Posterior vena cava (tissue), 2 donors: ENCODE data around the gene NFATC2. TPM values are rescaled to one million over a fixed set of nuclear protein-coding genes. Genes with fewer than 3 reads are reported as not detected.

Experiments
- DNase-seq: peaks from one replicate; pipeline ENCODE4 v3.0.0-alpha.2; 2020; ENCODE audit warnings: low spot score
- intact Hi-C, 2 donors: fragments of 100-400 bp; cut with DNase I; formaldehyde crosslinking; loops; one replicate each; pipeline versions ENCODE4 v1.14.1 to v1.14.2; 2022 to 2023
- total RNA-seq, 2 donors: library from RNA; stranded (reverse); fragmentation: NEBNext Ultra II Directional; extraction: Animal tissue kit (Norgen Biotek cat#: 25700); gene quantifications; one replicate each; pipeline ENCODE4 v1.2.1, GENCODE V29; 2021
- donor health status: DM: yes; HTN: yes; CAD: no.
- donor health status: DM: yes; HTN: yes; CAD: no.

NFATC2 gene
- total RNA-seq, 2 donors from 2014 or later: 4.4 to 11.8 TPM

DNA sequence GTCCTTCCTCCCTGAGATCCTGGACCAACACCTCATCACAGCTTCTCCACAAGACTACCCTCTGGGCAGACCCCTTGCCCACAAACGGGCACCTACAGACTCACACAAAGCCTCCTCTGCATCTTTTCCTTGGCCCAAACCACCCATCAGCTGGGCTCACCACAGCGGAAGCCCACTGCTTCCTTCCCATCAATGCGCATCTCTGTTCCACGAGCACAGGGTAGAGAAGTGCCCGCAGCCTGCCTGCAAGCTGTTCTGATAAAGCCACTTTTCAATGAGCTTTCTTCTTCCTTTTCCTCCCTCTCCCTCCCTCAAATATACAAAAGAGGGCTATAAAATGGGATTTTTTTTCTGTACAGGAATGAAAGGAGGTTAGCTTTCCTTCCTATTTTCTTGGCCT, 111.2 kb downstream of the NFATC2 start:
- DNase-seq: no peak
- intact Hi-C loops: no loop called here

DNA sequence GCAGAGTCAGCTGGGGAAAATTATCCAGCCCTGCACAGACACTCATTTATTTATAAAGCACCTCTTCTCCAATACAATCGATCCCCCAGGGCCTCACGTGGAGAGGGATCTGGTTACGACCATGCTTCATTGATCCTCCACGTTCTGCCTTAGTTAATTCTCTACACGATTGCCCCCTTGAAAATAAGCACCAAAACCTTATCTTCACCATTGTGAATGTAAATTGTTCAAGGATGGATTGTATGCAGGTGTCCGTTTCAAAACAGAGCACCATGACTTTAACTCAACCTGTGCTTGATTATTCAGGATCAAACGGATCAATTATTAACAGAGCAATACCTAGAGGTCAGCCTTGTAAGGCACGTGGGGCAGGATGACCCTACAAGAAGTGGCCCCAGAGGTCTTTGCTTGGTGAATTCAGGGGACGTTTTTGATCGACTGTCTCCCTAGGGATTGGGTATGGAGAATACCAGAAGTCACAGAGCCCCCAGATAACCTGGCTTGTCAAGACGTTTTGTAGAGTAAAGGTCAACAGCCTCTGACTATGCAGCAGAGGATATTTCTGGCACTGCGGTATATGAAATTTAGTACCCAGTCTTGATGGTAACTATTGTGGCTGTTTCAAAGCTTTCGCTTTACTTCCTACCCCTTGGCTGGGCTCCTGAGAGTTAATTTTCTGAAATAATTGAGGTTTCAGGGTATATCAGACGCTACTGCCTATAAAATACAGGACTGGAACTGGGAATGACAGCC, 112.1 kb downstream of the NFATC2 start:
- DNase-seq: no peak
- intact Hi-C loops: no loop called here

DNA sequence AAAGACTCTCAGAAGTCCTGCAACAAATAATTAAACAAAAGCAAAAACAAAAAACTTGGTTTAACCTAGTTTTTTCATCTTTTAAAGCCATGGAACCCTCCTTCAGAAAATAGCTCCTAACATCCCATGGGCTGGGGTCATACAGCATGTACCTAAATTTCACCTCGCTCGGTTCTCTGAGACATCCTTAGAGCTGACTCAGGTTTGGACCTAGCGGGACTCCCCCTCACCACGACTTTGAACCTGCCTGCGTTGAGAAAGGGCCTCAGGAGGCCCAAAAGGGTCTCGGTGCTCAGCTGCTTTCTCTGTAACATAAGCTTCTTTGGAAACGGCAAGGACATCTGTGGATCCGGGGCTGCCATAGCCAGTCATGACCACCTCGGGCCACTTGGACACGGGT, 112.8 kb downstream of the NFATC2 start:
- intact Hi-C loops: no loop called here
- no peak for DNase-seq

DNA sequence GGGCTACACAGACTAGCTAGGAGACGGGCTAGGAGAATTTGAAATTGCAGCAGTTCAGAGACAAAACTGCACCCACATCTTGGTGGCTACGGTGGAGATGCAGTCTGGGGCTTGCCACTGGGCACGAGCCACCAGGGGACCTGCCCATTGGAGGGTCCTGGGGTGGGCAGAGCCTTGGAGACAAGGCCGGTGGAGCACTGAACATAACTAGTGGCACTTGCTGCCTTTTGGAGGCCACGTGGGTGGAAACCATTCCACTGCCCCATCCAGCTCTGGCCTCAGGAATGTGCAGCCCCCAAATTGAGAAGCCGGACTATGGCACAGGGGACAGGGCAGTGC, 113.4 kb downstream of the NFATC2 start:
- intact Hi-C loops: no loop called here
- no peak for DNase-seq

DNA sequence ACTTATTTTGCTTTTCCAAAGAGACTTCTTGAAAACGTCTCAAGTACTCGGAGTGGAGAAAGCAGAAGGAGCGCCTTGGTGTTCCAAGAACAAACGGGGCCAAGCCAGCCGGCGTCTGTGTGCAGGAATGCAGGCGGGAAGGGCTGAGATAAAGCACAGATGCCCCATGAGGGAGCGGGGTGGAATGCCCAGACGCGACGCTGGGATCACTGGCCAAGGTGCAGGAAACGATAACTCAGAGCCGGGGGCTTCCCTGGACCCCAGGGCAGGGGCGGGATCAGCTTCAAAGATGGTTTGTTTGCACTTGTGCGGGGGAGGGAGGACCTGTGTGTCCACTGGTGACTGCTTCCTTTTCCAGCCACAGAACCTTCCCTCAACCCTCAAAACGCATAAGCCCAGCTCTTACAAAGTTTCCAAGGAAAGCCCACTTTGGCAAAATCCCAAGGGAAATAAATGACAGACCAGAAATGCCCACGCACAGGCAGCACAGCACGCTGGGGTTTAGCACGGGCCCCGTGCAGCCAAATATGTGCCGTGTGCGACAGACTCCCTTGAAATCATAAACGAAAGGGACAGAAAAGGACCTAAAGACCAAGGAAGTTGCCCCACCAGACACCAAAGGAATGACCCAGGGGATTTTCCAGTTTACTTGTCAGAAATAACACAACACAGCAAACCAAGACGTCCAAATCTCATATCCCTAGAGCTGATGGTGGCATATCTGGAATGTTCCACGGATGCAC, 113.9 kb downstream of the NFATC2 start:
- no peak for DNase-seq

DNA sequence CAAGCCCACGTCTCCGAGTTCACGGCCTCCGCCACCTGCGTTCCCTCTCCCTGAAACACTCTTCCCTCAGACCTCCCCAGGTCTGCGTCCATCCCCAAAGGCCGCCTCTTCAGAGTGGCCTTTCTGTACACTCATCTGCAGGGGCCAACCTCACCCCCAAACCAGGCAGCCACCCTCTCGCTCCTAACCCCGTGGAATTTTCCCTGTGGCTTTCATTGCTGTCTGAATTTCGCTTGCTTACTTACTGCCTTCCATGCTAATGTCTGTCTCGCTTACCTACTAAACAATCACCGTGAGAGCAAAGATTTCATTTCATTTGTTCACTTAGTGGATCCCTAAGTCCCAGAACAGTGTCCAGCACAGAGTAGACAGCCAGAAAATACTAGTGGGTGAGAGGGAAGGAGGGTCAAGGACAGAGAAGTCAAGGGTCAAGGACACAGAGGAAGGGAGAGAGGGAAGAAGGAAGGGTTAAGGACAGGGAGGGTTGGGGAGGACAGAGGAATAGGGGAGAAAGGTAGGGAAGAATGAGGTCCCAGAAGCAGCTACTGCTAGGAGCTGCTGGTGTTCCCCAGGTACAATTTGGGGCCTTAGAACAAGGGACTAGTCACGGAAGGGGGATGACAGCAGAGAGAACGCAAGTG, 114.7 kb downstream of the NFATC2 start:
- intact Hi-C loops: no loop called here

More for the DNA sequence above, 113.9 kb downstream of the NFATC2 start:
- intact Hi-C loops: no loop called here

DNA sequence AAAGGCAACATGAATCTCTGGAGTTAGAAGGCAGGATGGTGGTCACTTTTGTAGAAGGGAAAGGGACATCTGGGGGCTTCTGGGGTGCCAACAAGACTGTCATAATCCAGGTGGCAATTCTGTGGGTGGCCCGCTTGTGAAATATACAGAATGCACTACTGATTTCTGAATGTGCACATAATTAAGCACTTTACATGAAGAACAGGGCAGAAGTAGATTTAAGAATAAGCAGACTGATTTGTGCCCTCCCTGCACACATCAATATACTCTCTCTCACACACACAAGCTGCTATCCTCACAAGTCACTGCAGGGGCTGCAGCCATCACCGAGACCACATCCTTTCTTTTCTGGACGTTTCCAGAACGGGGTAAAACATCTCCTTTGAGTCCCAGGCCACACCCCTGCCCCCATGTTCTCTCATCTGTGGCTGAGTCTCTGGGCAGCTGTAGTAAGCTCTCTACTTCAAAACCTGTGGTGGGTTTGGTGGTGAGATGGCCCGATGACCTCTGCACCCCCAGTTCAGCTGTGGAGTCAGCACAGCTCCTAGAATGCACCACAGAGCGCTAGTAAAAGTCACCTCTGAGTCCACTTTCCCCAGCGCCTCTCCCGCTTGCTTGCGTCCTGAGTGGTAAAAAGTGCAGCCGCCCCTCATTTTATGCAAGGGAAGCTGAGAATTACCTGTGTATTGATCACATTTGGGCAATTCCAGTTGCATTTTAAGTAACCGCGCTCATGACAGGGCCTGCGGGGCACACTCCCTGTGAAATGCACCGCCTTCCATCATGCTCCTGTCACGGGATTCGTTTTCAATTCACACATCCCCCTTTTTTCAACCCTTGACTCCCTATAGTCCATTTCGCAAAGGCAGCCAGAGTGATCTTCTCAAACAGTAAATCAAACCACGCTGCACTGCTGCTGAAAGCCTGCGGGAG, 115.5 kb downstream of the NFATC2 start:
- DNase-seq: no peak
- intact Hi-C loops: no loop called here

More for the DNA sequence above, 114.7 kb downstream of the NFATC2 start:
- DNase-seq: no peak

DNA sequence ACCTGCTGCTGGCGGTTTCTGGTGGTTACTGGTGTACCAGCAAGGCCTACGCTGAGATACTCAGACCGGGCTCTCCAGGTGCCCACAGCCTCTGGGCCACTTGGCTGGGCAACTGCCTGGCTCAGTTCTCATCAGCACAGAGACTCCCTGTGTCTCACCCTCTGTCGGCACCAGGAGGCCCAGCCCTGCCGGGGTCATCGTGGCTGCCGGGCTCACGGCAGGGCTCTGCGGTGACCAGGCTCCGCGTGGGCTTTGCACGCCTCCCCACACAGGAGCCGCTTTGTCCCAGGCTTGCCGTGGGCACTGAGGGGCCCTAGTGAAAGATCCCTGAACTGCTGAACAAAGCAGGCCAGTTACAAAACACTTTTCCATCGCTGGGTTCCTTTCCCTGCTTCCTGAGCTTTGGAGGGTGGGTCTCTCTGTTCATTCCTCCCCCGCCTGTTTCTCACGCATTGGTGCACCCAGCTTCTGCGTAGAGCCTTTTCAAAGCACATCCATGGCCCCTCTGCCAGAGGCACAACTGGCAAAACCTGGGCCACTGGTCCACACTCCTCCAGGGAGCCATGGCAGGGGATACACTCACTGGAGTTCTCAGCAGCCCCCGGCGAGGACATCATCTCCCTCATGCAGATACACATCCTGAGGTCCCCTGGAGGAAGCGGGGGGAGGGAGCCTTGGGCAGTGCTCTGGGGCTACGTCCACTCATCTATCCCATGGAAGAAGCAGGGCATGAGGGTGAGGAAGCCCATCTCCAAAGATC, 117.0 kb downstream of the NFATC2 start:
- no peak for DNase-seq

DNA sequence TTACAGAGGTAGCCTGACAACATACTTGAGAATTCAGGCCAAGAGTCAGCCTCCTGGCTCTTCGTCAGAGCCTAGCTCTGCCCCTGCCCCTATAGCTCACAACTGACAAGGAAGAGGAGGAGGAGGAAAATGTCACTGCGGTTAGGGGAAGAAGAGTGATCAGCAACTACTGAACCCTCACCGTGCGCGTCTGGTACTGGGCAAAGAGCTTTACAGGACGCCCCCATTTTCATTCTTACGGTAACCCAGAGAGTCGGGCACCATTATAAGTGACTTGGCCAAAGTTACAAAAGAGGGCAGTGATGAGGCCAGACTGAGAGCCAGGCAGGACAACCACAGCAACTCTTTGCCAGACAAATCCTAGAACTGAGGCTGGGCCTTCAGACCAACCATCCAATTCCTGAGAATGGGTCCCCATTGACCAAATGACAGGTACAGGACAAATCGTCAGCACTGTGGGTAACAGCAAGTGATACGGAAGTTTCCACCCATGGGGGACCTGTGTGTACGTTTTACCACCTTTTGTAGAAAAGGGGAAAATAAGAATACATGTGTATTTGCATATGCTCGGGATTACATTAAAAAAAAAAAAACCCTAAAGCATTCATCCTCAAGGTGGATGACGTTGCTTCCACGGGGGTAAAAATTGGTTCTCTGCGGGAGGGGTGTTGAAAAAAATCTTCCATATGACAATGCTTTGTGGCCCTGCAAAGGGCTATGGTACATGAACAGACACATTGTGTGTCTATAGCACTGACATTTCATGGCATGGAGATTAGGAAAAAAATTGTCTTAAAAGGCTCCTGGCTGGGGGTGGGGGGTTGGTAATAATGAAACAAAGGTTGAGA, 118.0 kb downstream of the NFATC2 start:
- no peak for DNase-seq
- intact Hi-C loops: no loop called here

More for the DNA sequence above, 117.0 kb downstream of the NFATC2 start:
- intact Hi-C loops: no loop called here

DNA sequence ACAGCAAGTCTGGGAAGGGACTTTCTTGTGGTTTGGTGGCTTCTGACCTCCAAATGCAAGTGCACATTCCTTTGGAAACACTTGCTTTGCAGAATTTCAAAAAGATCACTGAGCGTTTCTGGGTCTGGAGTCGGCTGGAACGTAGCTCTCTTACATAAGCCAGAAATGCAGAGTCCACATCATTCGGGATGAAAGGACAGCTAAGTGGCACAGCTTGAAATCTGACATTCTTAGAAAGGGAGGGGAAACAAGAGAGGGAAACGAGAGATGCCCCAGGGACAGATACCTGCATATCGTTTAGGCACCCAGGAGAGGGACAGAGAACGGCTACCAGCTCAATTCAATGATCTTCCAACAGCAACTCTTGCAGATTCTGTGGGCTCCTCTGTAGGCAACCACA, 118.7 kb downstream of the NFATC2 start:
- intact Hi-C loops: no loop called here
- no peak for DNase-seq

DNA sequence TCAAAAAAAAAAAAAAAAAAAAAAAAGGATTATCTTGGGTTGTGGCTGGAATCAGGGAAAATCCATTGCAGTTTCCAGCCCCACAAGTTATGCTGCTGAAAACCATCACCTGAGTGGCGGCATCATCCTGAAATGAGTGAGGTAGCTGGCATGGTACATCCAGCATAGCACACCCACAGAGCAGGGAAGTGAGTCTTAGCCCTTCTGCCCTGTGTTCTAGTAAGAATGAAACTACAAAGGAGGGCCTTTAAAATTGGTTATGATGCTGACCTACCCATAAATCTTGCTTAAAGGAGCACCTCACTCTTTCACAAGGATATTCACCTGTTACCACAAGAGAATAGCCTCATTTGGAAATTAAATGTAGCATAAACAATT, 119.2 kb downstream of the NFATC2 start:
- intact Hi-C loops: no loop called here
- DNase-seq: no peak

DNA sequence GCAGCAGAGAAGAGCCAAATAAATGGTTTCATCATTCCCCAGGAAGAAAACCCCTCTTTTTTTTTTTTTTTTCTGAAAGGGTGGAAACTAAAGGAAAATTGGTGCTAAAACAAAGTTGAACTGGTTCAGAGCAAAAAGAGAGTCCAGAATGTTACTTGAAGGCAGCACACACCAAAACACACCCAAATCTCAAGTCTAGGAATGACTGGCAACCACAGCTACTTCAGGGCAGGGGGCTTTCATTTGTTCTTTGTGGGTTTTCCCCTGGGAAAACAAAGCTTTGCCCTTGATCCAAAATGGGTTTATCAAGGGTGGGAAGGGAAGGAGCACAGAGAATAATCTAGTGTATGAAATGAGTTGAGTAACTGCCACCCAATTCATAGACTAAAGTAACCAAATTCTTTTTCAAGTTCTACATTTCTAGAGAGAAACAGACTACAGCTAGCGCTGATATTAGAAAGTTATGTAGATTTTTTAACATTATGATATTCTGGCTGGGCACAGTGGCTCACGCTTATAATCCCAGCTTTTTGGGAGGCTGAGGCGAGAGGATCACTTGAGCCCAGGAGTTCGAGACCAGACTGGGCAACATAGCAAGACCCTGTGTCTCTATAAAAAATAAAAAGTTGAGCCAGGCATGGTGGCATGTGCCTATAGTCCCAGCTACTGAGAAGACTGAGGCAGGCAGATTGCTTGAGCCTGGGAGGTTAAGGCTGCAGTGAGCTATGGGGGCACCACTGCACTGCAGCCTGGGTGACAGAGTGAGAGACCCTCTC, 119.8 kb downstream of the NFATC2 start:
- intact Hi-C loops: no loop called here
- no peak for DNase-seq

DNA sequence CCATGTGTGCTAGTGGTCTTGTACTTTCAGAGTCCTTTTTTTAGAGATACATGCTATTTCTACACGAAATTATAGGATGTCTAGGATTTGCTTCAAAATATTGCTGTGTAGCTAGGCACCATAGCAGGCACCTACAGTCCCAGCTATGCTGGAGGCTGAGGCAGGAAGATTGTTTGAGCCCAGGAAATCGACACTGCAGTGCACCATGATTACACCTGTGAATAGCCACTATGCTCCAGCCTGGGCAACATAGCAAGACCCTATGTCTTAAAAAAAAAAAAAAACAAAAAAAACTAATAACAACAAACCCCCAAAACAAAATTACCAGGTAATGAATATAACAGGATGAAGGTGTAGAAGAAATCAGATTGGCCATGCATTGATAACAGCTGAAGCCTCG, 121.7 kb downstream of the NFATC2 start:
- intact Hi-C loops: no loop called here
- DNase-seq: no peak

DNA sequence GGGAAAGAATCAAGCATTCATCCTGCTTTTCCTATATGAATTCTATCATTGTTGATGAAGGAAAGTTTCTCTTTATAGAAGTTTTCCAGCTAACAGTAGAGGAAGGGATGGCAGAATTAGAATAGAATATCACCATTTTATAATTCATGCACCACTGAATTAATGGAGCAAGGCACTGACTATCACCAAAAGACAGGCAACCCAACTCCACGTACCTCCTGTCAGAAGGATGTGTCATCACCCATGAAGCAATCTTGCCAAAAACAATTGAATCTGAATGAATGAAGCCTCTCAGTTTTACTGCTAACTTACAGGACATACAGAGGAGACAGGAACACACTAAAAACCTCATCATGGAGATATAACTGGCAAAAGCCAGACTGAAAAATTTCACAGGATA, 122.4 kb downstream of the NFATC2 start:
- intact Hi-C loops: no loop called here
- DNase-seq: no peak

DNA sequence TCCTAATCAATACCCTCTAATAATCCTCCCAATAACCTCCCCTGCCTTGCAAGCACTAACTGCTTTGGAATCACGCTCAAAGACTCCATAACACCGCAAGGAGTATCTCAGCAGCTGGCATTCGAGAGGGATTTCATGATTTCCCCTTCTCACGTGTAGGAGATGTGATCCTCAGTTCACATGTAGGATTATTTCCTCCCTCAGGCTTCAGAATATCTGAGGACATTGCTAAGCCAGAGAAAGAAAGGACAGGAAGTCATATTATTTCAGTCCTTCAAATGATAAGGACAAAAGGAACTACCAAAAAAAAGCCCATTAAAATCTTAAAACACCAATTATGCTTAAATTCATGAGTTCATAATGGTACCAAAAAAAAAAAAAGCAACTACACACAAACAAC, 122.9 kb downstream of the NFATC2 start:
- DNase-seq: no peak
- intact Hi-C loops: loop anchor here in 1 of 2 donors (10.0 kb wide), 1 partner anchor 1185 kb away; no protein-coding TSS in a partner anchor

DNA sequence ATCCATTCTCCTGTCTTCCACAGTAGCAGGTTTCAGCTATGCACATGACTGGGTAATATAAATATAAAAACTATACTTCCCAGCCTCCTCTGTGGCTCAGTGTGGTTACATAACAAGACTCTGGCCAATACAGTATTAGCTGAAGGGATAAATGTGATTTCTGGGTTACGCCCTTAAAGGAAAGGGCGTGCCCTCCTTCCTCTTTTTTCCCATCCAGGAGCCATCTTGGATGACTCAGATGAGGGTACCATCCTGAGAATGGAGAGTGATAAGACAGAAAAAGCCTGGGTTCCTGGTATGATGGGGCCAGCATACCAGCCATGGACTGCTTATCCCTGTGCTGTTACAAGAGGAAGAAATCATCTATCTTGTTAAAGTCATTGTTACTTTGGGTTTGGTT, 123.3 kb downstream of the NFATC2 start:
- intact Hi-C loops: loop anchor here in 1 of 2 donors (10.0 kb wide), 1 partner anchor 1186 kb away; no protein-coding TSS in a partner anchor
- DNase-seq: no peak

DNA sequence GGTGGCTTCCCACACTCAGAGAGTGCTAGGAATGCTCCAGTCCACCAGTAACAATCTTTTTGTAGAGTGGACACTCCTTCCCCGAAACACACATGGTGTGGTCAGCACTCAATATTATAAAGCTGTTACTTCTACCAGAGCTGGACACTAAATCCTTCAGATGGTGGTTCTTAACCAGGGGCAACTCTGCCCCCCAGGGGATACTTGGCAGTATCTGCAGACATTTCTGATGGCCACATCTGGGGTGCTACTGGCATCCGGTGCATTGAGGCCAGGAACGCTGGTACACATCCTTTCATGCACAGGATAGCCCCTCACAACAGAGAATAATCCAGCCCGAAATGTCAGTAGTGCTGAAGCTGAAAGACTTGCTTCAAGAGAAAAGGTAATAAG, 124.4 kb downstream of the NFATC2 start:
- no peak for DNase-seq
- intact Hi-C loops: loop anchor here in 1 of 2 donors (10.0 kb wide), 1 partner anchor 1187 kb away; no protein-coding TSS in a partner anchor
